Transverse colon (tissue), 4 donors: Measurements from ENCODE around the gene FOSB.

Experiments
- EP300 ChIP-seq: sonication (generic); formaldehyde crosslinking; IDR thresholded peaks from one replicate; pipeline ENCODE4 v1.6.1; 2017; ENCODE audit warnings: antibody characterized with exemption, low read depth
- POLR2A ChIP-seq: fragments of 450-650 bp; IDR thresholded peaks from one replicate; pipeline ENCODE4 v1.6.1; 2016; ENCODE audit warnings: antibody characterized with exemption, mild to moderate bottlenecking, moderate library complexity
- POLR2AphosphoS5 ChIP-seq, 3 donors: sonication (generic); formaldehyde crosslinking; IDR thresholded peaks; one replicate each; pipeline ENCODE4 v1.6.1; 2016; ENCODE audit warnings: antibody characterized with exemption in 3 of 3
- TF ChIP-seq, protein P1 (sequence below), 5 experiments: fragments of 200-600 bp in 3 of 5; fragments of 450-650 bp in 2 of 5; sonication (generic) in 3 of 5; IDR thresholded peaks; 1 replicate in 2 of 5; 2 replicates in 3 of 5; pipeline ENCODE4 v1.5.1; 2016 to 2017; ENCODE audit warnings: antibody characterized with exemption in 5 of 5, inconsistent platforms in 3 of 5, mild to moderate bottlenecking in 2 of 5, moderate library complexity in 1 of 5

DNA sequence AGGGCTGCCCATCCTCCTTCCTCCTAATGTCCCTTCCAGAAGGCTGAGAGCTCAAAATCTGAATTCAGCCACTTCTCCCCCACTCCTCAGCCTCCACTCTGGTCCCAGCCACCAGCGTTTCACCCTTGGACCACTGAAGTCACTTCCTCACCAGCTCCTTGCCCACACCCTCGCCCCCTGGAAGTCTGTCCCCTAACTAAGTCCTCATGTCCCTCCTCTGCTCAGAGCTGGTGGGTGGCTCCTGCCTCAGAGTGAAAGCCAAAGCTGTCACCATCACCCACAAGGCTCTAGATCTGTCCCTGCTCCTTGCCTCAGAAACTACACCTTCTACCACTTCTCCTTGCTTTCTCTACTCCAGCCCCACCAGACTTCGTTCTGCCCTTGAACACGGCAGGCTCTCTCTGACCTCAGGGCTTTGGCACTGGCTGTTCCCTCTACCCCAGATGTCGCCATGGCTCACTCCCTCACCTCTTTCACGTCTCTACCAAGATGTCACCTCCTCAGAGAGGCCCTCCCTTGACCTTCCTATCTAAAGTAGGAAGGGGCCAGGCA is 45.8 kb upstream of the FOSB start:
- TF ChIP-seq, protein P1, sequence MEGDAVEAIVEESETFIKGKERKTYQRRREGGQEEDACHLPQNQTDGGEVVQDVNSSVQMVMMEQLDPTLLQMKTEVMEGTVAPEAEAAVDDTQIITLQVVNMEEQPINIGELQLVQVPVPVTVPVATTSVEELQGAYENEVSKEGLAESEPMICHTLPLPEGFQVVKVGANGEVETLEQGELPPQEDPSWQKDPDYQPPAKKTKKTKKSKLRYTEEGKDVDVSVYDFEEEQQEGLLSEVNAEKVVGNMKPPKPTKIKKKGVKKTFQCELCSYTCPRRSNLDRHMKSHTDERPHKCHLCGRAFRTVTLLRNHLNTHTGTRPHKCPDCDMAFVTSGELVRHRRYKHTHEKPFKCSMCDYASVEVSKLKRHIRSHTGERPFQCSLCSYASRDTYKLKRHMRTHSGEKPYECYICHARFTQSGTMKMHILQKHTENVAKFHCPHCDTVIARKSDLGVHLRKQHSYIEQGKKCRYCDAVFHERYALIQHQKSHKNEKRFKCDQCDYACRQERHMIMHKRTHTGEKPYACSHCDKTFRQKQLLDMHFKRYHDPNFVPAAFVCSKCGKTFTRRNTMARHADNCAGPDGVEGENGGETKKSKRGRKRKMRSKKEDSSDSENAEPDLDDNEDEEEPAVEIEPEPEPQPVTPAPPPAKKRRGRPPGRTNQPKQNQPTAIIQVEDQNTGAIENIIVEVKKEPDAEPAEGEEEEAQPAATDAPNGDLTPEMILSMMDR (IDR thresholded peaks at IDR 0.05): no peak
- no peak for TF ChIP-seq POLR2AphosphoS5 (IDR thresholded peaks at IDR 0.05)
- no peak for TF ChIP-seq POLR2A
- no peak for TF ChIP-seq EP300
